Testis (tissue), 2 donors: ENCODE data around the gene LCT.

Source experiments
- POLR2A ChIP-seq: fragments of 450-650 bp; IDR thresholded peaks from one replicate; pipeline ENCODE4 v1.6.1; 2017; ENCODE audit warnings: antibody characterized with exemption, mild to moderate bottlenecking, moderate library complexity
- TF ChIP-seq, protein P1 (sequence below), 3 experiments: fragments of 450-650 bp in 2 of 3; fragments of 200-600 bp in 1 of 3; sonication (generic) in 1 of 3; IDR thresholded peaks; one replicate each; pipeline ENCODE4 v1.5.1; 2016 to 2019; ENCODE audit warnings: antibody characterized with exemption in 3 of 3, mild to moderate bottlenecking in 2 of 3, moderate library complexity in 1 of 3

DNA sequence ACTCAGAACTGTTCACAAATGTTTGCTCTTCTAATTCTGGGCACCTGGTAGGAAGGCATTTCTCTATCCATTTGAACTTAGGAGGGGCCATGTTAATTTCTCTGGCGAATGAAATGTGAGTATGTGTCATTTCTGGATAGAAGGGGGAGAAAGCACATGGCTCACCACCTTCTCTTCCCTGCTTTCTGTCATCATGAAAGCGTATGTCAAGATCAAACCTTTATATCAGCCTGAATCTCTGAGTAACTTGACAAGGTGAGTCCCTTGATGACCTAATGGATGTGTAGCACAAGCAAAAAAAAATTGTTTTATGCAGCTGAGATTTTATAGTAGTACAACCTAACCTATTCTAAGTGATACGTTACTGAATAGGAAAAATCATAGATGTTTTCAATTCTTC, 12.1 kb upstream of the LCT start:
- no peak for TF ChIP-seq POLR2A
- TF ChIP-seq, protein P1, sequence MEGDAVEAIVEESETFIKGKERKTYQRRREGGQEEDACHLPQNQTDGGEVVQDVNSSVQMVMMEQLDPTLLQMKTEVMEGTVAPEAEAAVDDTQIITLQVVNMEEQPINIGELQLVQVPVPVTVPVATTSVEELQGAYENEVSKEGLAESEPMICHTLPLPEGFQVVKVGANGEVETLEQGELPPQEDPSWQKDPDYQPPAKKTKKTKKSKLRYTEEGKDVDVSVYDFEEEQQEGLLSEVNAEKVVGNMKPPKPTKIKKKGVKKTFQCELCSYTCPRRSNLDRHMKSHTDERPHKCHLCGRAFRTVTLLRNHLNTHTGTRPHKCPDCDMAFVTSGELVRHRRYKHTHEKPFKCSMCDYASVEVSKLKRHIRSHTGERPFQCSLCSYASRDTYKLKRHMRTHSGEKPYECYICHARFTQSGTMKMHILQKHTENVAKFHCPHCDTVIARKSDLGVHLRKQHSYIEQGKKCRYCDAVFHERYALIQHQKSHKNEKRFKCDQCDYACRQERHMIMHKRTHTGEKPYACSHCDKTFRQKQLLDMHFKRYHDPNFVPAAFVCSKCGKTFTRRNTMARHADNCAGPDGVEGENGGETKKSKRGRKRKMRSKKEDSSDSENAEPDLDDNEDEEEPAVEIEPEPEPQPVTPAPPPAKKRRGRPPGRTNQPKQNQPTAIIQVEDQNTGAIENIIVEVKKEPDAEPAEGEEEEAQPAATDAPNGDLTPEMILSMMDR (IDR thresholded peaks at IDR 0.05): no peak
